GM10266 (cell line): ENCODE measurements around the gene XPNPEP1.

Source experiments
- DNase-seq: peaks from one replicate; pipeline ENCODE4 v3.0.0; 2012; ENCODE audit errors: extremely low spot score
- TF ChIP-seq, protein P1 (sequence below): IDR thresholded peaks from 2 replicates; pipeline ENCODE4 v1.5.1; 2012; ENCODE audit warnings: mild to moderate bottlenecking, low read depth; ENCODE audit not compliant: control insufficient read depth, insufficient read depth; ENCODE audit errors: missing control alignments

The XPNPEP1 gene

DNA sequence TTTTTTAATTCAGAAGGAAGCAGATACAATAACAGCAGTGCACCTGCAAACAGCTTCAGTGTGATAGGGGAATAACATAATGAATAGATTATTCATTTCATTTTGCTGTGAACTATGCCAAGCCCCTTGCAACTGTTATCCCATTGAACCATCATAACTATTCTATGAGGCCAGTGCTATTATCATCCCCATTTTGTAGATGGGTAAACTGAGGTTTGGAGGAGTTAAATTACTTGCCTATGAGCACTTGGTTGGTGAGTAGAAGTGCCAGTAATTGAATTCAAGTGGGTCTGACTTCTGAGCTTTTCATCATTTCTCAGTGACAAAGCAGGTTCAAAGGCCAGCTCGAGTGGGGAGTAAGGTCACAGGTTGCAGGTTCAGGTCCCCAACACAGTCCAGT, 16.8 kb upstream of the XPNPEP1 start:
- DNase-seq = no peak
- TF ChIP-seq, protein P1, sequence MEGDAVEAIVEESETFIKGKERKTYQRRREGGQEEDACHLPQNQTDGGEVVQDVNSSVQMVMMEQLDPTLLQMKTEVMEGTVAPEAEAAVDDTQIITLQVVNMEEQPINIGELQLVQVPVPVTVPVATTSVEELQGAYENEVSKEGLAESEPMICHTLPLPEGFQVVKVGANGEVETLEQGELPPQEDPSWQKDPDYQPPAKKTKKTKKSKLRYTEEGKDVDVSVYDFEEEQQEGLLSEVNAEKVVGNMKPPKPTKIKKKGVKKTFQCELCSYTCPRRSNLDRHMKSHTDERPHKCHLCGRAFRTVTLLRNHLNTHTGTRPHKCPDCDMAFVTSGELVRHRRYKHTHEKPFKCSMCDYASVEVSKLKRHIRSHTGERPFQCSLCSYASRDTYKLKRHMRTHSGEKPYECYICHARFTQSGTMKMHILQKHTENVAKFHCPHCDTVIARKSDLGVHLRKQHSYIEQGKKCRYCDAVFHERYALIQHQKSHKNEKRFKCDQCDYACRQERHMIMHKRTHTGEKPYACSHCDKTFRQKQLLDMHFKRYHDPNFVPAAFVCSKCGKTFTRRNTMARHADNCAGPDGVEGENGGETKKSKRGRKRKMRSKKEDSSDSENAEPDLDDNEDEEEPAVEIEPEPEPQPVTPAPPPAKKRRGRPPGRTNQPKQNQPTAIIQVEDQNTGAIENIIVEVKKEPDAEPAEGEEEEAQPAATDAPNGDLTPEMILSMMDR = no peak

DNA sequence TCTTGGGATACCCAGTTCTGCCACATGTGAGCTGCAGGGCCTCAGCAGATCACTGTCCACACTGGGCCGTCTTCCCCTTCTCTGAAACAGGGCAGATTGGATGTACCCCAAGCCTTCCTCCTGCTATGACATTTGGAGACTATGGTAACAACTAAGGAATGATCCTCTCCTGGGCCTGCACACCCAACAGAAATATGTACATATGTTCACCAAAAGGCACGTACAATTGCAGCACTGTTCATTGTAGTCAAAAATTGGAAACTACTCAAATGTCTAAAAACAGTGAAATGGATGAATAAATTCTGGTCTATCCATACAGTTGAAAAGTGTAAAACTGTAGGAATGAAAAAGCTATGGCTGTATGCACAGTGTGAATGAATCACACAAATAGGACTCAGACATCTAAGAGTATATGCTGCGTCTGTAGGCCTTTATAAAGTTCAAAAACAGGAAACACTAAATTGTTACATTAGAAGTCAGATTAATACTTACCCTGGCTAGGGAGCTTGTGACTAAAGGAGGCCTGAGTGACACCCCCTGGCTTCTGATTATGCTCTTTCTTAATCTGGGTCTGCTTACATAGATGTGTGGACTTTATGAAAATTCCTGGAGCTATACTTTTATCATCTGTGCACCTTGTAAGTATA, 16.1 kb upstream of the XPNPEP1 start:
- TF ChIP-seq, protein P1 = no peak
- no peak for DNase-seq

DNA sequence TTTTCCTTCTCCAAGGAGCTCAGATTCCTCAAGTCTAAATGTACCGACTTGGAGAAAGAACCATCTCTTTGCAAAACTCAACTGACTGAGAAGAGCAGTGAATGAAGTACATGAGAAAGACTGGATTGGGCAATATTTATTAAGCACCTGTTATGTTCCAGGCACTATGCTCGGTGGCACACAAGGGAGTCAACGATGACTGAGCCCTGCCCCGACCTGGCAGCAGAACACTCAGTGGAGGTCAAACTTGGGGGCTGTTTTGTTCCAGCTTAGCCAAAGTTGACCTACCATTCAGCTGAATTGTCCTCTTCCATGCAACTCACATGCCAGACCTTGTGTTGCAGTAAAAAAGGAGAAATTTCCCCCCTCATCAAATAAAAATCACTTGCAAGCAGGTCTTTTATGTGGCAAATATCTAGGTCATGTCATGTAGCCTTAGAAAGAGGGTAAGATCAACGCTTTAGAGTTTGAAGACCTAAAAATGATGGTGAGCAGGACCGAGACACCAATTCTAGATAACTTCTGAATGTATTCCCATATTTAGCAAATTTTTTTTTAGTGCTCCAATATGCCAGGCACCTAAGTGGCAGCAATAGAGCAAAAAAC, 14.3 kb upstream of the XPNPEP1 start:
- no peak for DNase-seq
- TF ChIP-seq, protein P1 = no peak

DNA sequence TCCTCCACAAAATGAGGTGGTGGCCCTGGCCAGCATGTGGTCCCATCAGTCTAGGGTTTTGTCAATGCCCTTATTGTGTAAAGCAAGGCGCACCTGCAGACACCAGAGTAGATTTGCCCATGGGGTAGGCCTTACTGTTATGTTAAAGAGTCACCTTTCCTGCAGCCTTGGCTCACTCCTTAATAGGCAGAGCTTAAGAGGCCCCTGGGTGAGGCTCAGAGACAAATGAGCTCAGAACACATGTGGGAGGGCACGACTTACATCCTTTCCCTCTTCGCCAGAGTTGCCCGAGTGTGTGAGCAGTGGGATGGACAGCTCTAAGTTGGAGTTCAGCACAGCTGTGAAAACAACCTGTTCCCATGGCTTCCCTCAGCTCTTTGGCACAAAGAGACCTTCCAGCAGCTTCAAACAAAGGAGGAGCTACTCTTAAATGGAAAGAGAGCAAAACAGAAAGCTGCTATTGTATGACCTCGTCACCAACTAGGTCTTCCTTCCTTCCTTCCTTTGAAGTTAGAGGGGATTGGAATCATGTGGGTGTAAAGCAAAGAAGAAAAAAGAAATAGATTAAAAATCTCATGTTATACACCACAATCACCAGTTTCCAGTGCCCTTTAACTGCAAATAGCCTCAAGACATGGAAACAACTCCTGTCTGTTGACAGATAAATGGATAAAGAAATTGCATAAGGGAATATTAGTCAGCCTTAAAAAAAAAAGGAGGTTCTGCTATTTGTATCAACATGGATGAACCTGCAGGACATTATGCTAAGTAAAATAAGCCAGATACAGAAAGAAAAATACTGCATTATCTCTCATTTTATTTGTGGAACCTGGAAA, 11.9 kb upstream of the XPNPEP1 start:
- no peak for DNase-seq
- TF ChIP-seq, protein P1 = no peak

DNA sequence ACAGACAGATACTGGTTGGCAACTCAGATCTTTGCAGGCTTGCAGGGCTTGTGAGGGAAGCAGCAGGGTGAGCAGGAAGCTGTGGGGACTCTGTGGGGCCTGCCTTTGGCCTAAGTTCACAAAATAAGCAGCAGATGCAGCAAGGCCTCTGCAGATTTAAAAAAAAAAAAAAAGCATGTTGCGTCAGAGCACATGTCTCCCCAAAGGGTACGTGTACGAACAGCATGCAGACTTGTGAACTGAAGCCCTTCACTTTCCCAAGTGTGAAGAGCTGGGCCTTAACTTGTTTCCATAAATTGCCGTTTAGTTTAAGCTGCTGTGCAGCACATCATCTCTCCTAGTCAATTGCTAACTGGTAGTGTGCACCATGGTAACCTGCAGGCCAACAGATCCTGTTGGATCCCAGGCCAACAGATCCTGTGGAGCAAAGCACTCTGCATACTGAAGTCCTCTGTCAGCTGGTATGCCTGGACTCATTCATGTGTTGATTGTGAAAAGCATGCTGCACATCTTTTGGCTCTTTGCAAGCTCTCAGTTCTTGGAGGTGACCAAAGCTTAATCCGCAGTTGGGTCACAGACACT, 10.8 kb upstream of the XPNPEP1 start:
- no peak for DNase-seq
- TF ChIP-seq, protein P1 = no peak

DNA sequence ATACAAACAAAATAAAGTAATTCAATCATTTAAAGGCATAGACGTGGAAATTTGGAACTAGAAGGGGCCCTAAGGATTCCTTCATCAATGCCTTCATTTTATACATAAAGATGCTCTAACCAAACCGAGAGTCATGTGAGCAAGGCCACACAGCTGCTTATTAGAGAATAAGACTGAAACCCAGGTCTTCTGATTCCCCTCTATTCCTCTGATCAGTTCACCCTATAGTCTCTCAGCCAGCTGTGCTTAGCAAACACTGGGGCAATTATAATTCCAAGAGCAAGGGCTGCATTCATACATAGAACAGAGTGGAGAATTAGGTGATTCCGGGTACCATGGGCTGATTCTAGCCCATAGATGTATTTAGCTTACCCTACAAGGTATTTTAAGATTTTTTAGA, 9.7 kb upstream of the XPNPEP1 start:
- no peak for DNase-seq
- TF ChIP-seq, protein P1 = no peak
